ENCODE data around the gene SF3B6.

GRCh38 chr2:24047703-24048033, 28.5 kb downstream of the SF3B6 start:
- TF ChIP-seq CTCF (IDR thresholded peaks at IDR 0.05; ENCODE audit: insufficient read depth, low read length) = no peak
- no peak for TF ChIP-seq POLR2AphosphoS5 (IDR thresholded peaks at IDR 0.05; ENCODE audit: low read depth)
- no peak for TF ChIP-seq REST (IDR thresholded peaks at IDR 0.05; ENCODE audit: insufficient replicate concordance, low read depth)
- TF ChIP-seq SPI1 (IDR thresholded peaks at IDR 0.05; ENCODE audit: borderline replicate concordance, low read depth) = no peak

Data from HL-60 (cell line).